ENCODE measurements around the gene PPFIA1. TPM values are rescaled to one million over a fixed set of nuclear protein-coding genes. Genes with fewer than 3 reads are reported as not detected.

Gene PPFIA1
- total RNA-seq, 2 experiments from 2014 or later: 34.3 to 42.0 TPM

- no peaks in the 10 kb centered on the region for H3K4me1 Mint-ChIP-seq (ENCODE audit: low read depth)
- H3K27me3 Mint-ChIP-seq: no peaks in the 10 kb centered on the region
- Histone ChIP-seq H3K4me1 (ENCODE audit: insufficient read depth, low read length) (no peaks in the 10 kb centered on the region), H3K36me3 (ENCODE audit: insufficient read depth, low read length) (peaks cover 93% of the 10 kb centered on the region), H3K4me3 (ENCODE audit: low read length) (no peak overlapping the region), H3K9me3 (ENCODE audit: control insufficient read depth in 1 of 2, insufficient read depth in 1 of 2, low read length in 2 of 2) (no peaks in the 10 kb centered on the region), H3K27me3 (ENCODE audit: control insufficient read depth in 1 of 2, insufficient read depth in 2 of 2, low read length in 2 of 2) (no peaks in the 10 kb centered on the region), H3K27ac (ENCODE audit: low read depth in 1 of 2, low read length in 2 of 2) (no peak overlapping the region)
- H3K4me3 Mint-ChIP-seq: no peak overlapping the region
- H3K27ac Mint-ChIP-seq: no peak overlapping the region
- no peaks in the 10 kb centered on the region for H3K9me3 Mint-ChIP-seq
- peaks cover 90% of the 10 kb centered on the region for H3K36me3 Mint-ChIP-seq (ENCODE audit: low read depth)
- no peak for TF ChIP-seq CTCF (IDR thresholded peaks at IDR 0.05)
- no peak for ATAC-seq (ENCODE audit: poor library complexity)
- POLR2A ChIA-PET: no interaction called here
- CTCF ChIA-PET: no interaction called here
- DNase-seq: no peak
- intact Hi-C loops (cut with DNase I, micrococcal nuclease): no loop called here
Observed at GRCh38 chr11:70334351-70334995, 64.0 kb downstream of the PPFIA1 start.

GRCh38 chr11:70335511-70335910, 65.0 kb downstream of the PPFIA1 start:
- H3K27ac Mint-ChIP-seq: no peak overlapping the region
- DNase-seq (no peak), ATAC-seq (ENCODE audit: poor library complexity) (no peak)
- no peaks in the 10 kb centered on the region for H3K9me3 Mint-ChIP-seq
- H3K27ac ChIP-seq (ENCODE audit: low read depth in 1 of 2, low read length in 2 of 2): no peak overlapping the region
- H3K4me1 Mint-ChIP-seq (ENCODE audit: low read depth): no peaks in the 10 kb centered on the region
- H3K4me1 ChIP-seq (ENCODE audit: insufficient read depth, low read length): no peaks in the 10 kb centered on the region
- intact Hi-C loops (cut with DNase I, micrococcal nuclease): no loop called here
- H3K36me3 Mint-ChIP-seq (ENCODE audit: low read depth): peaks cover 86% of the 10 kb centered on the region
- no peaks in the 10 kb centered on the region for H3K27me3 ChIP-seq (ENCODE audit: control insufficient read depth in 1 of 2, insufficient read depth in 2 of 2, low read length in 2 of 2)
- no peak for TF ChIP-seq CTCF (IDR thresholded peaks at IDR 0.05)
- ChIA-PET CTCF (no interaction called here), POLR2A (no interaction called here)
- H3K36me3 ChIP-seq (ENCODE audit: insufficient read depth, low read length): peaks cover 93% of the 10 kb centered on the region
- no peaks in the 10 kb centered on the region for H3K27me3 Mint-ChIP-seq
- no peak overlapping the region for H3K4me3 ChIP-seq (ENCODE audit: low read length)
- no peaks in the 10 kb centered on the region for H3K9me3 ChIP-seq (ENCODE audit: control insufficient read depth in 1 of 2, insufficient read depth in 1 of 2, low read length in 2 of 2)
- no peak overlapping the region for H3K4me3 Mint-ChIP-seq

GRCh38 chr11:70338594-70338993, 68.1 kb downstream of the PPFIA1 start:
- no peaks in the 10 kb centered on the region for H3K9me3 Mint-ChIP-seq
- no peak for ATAC-seq (ENCODE audit: poor library complexity)
- intact Hi-C loops (cut with DNase I, micrococcal nuclease): no loop called here
- H3K27me3 Mint-ChIP-seq: no peaks in the 10 kb centered on the region
- DNase-seq: no peak
- POLR2A ChIA-PET: no interaction called here
- CTCF ChIA-PET: no interaction called here
- Histone ChIP-seq H3K36me3 (ENCODE audit: insufficient read depth, low read length) (peaks cover 74% of the 10 kb centered on the region), H3K9me3 (ENCODE audit: control insufficient read depth in 1 of 2, insufficient read depth in 1 of 2, low read length in 2 of 2) (no peaks in the 10 kb centered on the region), H3K27ac (ENCODE audit: low read depth in 1 of 2, low read length in 2 of 2) (no peak overlapping the region), H3K27me3 (ENCODE audit: control insufficient read depth in 1 of 2, insufficient read depth in 2 of 2, low read length in 2 of 2) (no peaks in the 10 kb centered on the region), H3K4me1 (ENCODE audit: insufficient read depth, low read length) (no peaks in the 10 kb centered on the region), H3K4me3 (ENCODE audit: low read length) (no peak overlapping the region)
- H3K27ac Mint-ChIP-seq: no peak overlapping the region
- H3K4me1 Mint-ChIP-seq (ENCODE audit: low read depth): no peaks in the 10 kb centered on the region
- no peak overlapping the region for H3K4me3 Mint-ChIP-seq
- no peak for TF ChIP-seq CTCF (IDR thresholded peaks at IDR 0.05)
- peaks cover 85% of the 10 kb centered on the region for H3K36me3 Mint-ChIP-seq (ENCODE audit: low read depth)
